Esophagus muscularis mucosa (tissue), 3 donors: ENCODE data around the gene DMAC2L.

ENCODE experiments used
- CTCF ChIP-seq, 3 experiments: fragments of 200-600 bp in 2 of 3; fragments of 450-650 bp in 1 of 3; sonication (generic) in 2 of 3; IDR thresholded peaks; one replicate each; pipeline ENCODE4 v1.5.1; 2017 to 2019; ENCODE audit warnings: antibody characterized with exemption in 3 of 3, mild to moderate bottlenecking in 2 of 3, moderate library complexity in 1 of 3
- POLR2A ChIP-seq: fragments of 450-650 bp; IDR thresholded peaks from one replicate; pipeline ENCODE4 v1.6.1; 2017; ENCODE audit warnings: antibody characterized with exemption, moderate library complexity, mild to moderate bottlenecking, low read depth
- POLR2AphosphoS5 ChIP-seq, 2 donors: sonication (generic); formaldehyde crosslinking; IDR thresholded peaks; one replicate each; pipeline ENCODE4 v1.6.1; 2017; ENCODE audit warnings: antibody characterized with exemption in 2 of 2

- TF ChIP-seq POLR2A (no peak), CTCF (IDR thresholded peaks at IDR 0.05) (peak; percentile 36 to 58 (median 49)), POLR2AphosphoS5 (IDR thresholded peaks at IDR 0.05) (no peak)
These were observed 670 bp upstream of the DMAC2L start for GRCh38 chr14:50311337-50311971.
